GM03348 (cell line): ENCODE measurements around the gene C11orf68.
A peak's percentile ranks its signal among the peaks of the same experiment; 100 is the strongest.
"Not testable (repeated sequence)": the region's sequence is repeated elsewhere in the genome, so short reads cannot be mapped to it uniquely, and the experiment has no call there.

Source experiments
- DNase-seq: peaks from one replicate; pipeline ENCODE4 v3.0.0; 2012; ENCODE audit warnings: low spot score

Gene C11orf68

DNA sequence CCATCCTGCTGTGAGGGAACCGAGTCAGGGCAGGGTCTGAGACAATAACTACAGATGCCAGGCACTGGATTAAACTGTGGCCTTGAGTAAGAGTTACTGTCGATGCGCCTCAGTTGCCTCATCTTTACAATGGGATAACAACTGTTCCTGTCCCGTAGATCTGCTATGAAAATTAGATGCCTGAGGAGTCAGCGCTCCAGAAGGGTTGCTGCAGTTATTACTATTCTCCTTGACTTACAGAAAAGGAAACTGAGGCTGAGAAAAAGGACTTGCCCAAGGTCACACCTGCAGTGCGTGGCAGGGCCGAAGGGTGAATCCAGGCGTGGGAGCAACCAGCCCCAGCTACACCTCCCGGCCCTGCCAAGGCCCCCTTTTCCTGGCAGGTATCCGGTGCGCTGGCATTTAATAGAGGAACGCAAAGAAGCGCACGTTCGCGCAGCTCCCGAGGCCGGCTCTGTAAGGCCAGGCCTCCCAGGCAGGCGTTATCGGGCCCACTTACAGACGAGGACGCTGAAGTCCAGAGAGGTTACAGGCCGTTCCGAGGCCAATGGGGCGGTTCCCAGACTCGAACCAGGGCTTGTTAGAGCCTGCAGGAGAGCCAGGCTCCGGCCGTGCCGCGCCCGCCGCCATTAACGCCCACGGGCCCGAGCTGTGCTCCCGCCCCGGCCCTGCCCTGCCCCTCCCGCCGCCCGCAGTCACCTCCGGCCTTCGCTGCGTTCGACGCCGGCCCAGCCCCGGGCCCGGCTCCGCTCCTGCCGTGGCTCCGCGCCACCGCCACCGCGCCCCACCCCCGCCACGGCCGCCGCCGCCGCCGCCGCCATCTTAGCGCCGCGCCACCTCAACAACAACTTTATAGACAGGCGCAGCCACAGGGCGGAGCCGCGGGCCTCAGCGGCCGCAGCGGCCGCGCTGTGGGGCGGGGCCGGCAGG lies at the start of gene C11orf68:
C11orf68 (minus strand) TSS at position 852 of the 930 bp plus-strand sequence; CDS start at position 821, 31 bp downstream.
- no peak for DNase-seq

DNA sequence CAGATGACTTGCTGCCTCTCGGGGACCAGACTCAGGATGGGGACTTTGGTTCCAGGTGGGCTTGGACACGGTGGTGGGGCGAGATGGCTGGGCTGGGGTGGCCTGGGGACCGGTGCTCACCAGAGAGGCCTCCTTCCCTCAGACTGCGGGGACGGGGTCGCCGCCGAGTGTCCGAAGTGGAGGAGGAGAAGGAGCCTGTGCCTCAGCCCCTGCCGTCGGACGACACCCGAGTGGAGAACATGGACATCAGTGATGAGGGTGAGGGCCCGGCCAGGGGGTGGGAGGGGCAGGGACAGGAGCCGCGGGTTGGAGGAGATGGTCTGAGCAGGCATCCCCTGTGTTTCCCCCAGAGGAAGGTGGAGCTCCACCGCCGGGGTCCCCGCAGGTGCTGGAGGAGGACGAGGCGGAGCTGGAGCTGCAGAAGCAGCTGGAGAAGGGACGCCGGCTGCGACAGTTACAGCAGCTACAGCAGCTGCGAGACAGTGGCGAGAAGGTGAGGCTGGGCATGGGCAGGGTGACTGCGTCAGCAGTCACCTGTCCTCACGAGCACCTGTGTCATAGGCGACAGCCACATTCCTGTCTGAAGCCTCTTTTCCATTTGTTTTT lies 48.6 kb upstream of the C11orf68 start:
- no peak for DNase-seq

DNA sequence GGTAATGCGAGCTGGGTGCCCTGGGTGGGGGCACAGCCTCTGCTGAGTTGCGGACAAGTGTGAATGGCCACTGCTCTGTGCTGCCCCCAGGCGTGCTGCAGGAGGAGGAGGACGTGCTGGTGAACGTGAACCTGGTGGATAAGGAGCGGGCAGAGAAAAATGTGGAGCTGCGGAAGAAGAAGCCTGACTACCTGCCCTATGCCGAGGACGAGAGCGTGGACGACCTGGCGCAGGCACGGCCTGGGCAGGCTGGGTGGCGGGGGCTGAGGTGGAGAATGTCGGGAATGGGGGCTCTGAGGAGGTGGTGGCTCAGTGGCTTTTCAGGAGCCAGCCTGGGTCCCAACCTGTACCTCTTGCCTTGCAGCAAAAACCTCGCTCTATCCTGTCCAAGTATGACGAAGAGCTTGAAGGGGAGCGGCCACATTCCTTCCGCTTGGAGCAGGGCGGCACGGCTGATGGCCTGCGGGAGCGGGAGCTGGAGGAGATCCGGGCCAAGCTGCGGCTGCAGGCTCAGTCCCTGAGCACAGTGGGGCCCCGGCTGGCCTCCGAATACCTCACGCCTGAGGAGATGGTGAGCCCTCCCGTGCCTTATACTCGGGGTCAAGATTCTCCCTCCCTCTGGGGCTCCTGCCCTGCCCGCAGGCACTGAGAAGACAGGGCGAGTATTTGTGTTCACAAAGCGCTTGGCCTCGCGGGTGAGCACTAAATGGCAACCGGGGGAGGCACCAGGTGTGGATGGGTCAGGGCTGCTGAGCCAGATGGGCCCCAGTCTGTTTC lies 47.3 kb upstream of the C11orf68 start:
- DNase-seq, result no peak

DNA sequence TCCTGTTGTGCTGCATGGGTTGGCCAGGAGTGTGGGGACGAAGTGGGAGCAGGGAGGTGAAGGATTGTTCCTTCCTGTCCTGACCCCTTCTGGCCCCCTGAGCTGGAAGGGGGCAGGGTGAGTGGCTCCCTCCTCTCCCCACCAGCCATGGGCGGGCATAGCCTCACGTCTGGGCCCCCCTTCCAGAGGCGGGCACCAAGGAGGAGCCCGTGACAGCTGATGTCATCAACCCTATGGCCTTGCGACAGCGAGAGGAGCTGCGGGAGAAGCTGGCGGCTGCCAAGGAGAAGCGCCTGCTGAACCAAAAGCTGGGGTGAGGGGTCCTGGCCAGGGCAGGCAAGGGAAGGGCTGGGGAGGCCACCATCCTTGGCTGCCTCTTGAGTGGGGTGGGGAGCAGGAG lies 46.0 kb upstream of the C11orf68 start:
- DNase-seq, result no peak

DNA sequence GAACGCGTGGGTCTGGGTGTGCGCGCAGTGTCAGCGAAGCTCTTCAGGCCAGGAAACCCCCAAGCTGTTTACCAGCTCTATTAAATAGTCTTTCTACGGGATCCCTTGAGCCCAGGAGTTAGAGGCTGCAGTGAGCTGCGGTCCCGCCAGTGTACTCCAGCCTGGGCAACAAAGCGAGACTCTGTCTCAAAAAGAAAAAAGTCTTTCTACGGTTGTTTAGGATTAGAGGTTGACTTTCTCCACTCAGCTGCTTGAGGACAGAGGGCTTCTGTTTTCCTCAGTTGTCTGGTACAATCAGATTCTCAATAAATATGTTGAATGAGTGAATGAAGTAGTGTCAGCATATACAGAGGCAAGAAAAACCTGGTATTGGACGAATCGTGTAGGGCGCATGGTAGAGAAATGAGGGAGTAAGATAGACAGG lies 43.3 kb upstream of the C11orf68 start:
- no peak for DNase-seq

DNA sequence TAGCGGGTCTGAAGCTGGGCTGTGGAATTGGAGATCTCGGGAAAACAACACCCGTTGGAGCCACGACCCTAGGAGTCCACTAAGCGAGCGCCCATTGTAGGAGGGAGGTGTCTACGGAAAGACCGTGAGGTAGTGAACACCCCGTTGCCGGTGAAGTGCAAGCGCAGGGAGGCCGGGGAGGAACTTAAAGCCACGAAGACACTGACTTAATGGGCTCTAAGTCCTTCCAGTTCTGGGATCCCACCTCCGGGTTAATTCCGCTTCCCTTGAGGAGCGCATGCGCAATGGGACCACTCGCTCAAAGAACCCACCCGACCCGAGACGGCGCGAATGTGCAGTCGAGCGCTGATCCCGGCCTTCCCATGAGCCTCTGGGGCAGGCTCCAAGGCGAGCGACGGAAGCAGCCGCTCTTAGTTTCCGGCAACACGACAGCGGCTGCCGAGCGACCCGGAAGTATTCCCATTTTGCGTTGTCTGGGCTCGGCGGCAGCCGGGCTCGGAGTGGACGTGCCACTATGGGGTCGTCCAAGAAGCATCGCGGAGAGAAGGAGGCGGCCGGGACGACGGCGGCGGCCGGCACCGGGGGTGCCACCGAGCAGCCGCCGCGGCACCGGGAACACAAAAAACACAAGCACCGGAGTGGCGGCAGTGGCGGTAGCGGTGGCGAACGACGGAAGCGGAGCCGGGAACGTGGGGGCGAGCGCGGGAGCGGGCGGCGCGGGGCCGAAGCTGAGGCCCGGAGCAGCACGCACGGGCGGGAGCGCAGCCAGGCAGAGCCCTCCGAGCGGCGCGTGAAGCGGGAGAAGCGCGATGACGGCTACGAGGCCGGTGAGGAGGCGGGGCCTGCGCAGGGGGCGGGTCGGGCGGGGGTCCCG lies 42.6 kb upstream of the C11orf68 start, which contains the start of gene SART1:
SART1 (plus strand) TSS at position 468 of the 874 bp plus-strand sequence; CDS start at position 515, 47 bp downstream.
- DNase-seq, result peak; percentile 99

DNA sequence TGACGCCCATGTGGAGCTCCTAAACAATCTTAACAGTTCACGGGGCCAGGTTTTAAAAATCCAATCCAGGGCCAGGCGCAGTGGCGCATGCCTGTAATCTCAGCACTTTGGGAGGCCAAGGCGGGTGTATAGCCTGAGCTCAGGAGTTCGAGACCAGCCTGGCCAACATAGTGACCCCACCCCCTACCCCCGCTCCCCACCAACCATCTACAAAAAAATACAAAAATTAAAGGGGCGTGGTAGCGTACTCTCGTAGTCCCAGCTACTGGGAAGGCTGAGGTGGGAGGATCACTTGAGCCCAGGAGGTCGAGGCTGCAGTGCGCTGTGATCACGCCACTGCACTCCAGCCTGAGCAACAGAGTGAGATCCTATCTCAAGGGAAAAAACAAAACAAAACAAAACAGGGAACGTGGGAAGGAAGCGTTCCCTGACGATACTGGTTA lies 42.0 kb upstream of the C11orf68 start:
- DNase-seq, result no peak

DNA sequence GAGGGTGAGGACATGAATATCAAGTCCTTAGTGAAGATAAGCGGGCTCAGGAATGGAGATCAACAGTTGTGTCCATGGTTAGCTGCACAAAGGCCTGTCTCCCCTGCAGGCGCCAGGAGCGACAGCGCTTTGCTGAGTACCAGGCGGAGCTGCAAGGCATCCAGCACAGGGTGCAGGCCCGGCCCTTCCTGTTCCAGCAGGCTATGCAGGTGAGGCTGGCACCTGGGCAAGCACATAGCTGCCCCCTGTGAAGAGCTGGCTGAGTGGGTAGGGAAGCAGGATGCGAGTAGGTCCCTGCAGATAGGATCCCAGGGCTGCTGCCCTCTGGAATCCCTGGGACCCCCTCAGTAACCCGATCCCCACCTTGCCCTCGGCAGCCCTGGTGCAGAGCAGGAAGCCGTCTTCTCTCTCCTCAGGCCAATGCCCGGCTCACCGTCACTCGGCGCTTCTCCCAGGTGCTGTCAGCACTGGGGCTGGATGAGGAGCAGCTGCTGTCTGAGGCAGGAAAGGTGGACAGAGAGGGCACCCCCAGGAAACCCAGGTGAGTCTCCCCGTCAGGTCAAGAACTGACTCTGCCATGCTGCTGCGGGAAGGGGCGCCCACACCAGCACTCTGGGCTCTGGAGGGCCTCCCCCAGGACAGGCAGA lies 40.0 kb upstream of the C11orf68 start:
- no peak for DNase-seq

DNA sequence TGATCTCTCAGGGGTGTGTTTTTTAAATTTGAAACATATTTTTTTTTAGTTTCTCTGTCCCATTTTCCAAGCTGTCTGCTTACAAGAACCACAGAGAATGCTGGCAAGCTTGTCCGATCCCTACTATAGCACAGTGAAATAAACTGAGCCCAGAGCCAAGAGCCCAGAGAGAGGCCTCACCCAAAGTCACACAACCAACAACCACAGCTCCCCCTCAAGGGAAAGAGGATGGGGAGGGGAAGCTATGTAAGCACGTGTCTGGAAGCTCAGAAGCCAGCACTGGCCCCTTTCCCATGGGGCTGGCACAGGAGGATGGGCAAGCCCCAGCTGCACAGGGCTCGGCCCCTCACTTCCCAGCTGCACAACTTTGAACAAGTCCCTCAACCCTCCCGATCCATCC lies 39.4 kb upstream of the C11orf68 start:
- no peak for DNase-seq

DNA sequence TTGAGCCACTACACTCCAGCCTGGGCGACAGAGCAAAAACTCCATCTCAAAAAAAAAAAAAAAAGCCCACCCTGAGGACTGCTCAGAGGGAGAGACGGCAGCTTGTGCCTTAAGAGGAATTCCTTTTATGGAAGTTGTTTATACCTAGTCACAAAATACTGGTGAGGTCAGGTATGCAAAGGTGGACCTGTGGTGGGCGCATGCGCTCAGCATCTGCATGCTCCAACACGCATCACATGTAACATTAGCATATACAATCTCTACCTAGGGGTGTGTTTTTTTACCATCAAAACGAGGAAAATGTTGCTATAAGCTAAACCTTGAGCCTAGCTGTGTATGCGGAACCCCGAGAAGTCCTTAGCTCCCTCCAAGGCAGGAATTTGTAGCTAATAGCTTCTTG lies 35.9 kb upstream of the C11orf68 start:
- no peak for DNase-seq

DNA sequence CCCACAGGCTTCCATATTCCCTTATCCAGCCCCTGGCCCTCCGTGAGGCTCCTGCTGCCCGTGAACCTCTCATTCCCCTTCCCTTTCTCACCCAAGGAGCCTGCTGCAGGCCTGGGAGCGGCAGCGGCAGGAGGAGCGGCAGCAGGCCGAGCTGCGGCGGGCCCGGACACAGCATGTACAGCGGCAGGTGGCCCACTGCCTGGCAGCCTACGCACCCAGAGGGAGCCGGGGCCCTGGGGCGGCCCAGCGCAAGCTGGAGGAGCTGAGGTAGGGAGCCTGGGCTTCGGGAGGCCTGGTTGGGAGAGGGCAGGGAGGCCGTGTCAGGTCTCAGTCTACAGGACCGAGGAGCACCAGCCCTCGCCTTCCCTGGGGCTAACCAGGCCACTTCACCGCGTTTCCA lies 34.6 kb upstream of the C11orf68 start:
- no peak for DNase-seq

DNA sequence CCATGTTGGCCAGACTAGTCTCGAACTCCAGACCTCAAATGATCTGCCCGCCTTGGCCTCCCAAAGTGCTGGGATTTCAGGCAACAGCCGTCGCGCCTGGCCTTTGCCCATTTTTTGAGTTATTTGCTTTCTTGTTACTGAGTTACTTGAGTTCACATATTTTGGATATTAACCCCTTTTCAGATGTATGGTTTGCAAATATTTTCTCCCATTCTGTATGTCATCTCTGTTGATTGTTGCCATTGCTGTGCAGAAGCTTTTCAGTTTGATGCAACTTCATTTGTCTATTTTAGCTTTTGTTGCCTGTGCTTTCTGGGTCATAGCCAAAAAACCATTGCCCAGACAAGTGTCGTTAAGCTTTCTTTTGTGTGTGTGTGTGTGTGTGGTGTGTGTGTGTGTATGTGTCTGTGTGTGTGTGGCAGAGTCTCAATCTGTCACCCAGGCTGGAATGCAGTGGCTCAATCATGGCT lies 33.2 kb upstream of the C11orf68 start:
- DNase-seq, result no peak

DNA sequence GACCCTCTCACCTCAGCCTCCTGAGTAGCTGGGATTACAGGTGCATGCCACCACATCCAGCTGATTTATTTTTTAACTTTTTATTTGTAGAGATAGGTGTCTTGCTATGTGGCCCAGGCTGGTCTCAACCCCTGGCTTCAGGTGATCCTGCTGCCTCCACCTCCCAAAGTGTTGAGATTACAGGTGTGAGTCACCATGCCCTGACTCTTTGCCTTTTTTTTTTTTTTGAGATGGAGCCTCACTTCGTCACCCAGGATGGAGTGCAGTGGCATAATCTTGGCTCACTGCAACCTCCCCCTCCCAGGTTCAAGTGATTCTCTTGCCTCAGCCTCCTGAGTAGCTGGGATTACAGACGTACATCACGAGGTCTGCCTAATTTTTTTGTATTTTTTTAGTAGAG lies 32.8 kb upstream of the C11orf68 start:
- DNase-seq, result not testable (repeated sequence)

DNA sequence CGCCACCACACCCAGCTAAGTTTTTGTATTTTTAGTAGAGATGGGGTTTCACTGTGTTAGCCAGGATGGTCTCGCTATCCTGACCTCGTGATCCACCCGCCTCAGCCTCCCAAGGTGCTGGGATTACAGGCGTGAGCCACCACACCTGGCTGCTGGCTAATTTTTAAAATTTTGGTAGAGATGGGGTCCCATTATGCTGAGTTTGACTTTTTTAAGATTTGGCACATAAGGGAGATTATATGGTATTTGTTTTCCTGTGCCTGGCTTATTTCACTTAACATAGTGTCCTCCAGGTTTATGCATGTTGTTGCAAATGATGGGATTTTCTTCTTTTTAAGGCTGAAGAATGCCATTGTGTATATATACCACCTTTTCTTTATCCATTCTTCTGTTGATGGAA lies 31.8 kb upstream of the C11orf68 start:
- DNase-seq, result not testable (repeated sequence)

DNA sequence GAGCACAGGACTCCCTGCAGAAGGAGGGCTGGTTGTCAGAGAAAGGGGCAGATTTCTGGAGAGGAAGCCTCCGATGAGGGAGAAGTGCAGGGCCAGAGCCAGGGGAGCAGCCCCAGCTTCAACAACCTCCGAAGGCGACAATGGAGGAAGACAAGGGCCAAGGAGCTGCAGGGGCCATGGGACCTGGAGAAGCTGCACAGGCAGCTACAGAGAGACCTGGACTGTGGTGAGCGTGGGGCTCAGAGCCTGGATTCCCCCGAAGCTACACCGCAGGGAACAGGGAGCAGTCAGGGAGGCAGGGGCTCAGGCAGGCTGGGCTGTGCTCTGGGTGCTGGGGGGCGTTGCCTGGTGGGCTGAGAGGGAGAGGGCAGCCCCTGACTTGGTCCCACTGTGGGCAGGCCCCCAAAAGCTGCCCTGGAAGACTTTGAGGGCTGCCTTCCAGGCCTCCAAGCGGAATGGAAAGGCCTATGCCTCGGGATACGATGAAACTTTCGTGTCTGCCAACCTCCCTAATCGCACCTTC lies 28.8 kb upstream of the C11orf68 start:
- no peak for DNase-seq

DNA sequence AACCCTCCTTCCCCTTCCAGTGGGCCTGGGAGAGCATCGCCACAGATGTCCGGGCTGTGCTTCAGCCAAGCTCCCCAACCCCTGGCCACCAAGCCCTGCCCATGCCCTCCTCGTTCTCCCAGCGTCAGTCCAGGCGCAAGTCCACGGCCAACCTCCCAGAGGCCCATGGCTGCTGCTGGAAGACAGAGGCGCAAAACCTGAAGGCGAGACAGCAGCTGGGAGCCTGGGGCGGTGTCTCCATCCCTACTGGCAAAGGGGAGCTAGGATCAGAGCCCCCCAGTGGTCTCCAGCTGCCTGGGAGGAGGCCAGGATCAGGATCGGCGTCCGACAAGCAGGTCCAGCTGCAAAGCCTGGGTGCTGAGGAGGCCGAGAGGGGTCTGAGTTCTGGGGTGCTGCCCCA lies 28.3 kb upstream of the C11orf68 start:
- DNase-seq, result no peak

DNA sequence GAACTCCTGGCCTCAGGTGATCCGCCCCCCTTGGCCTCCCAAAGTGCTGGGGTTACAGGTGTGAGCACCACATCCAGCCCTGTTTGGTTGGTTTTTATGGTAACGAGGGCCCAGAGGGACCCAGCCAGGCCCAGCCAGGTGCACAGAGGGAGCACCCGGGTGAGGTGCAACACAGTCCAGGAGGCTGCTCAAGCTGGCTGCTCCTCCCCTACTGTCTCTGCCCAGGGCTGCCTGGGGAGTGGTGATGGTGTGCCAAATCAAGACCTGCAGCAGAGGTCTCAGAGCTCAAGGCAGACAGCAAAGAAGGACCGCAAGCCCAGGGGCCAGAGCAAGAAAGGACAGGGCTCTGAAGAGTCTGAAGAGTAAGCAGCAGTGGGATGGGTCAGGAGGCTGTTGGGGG lies 27.8 kb upstream of the C11orf68 start:
- DNase-seq, result no peak

DNA sequence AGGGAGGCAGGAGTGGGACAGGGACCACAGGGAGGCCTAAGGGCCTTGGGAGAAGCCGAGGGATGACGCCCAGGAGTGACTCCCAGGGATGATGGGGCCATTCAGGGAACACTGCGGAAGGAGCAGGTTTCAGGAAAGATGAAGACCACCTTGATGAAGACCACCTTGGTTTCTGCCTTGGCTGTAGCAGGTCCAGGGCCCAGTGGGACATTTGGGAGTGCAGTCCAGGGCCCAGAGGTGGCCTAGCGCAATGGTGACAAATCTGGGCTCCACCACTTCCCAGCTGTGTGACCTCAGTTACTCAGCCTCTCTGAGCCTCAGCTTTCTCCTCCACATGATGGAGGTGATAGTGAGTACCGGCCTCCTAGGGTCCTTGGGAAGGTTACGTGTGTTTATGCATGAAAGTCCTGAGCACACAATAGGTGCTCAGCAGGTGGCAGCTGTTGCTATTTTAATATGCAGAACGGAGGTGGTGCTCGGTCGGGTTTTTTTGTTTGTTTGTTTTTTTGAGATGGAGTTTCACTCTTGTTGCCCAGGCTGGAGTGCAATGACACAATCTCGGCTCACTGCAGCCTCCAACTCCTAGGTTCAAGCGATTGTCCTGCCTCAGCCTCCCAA lies 27.2 kb upstream of the C11orf68 start:
- DNase-seq, result no peak

DNA sequence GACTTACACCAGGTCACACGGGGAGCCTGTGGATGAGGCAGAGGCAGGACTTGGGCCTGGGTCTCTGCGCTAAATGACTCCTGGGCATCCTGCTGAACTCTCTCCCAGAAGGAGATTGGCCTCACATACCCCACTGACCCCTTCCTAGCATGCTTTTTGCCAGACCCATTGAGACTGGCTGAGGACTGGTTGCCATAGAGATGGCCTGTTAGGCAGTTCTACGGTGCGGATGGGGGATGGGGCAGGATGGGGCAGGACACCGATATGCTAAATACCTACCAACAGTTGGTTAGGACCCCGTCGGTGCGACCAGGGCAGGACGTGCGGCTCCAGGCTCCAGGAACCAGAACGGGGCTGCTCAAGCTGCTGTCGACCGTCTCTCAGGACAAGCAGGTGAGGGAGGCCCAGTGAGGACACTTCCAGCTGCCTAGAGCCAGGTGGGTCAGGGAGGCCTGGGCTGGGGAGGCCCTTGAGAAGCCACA lies 26.6 kb upstream of the C11orf68 start, which contains the start of gene TSGA10IP:
TSGA10IP (plus strand) TSS at position 51 of the 482 bp plus-strand sequence; CDS start at position 247, 196 bp downstream.
- no peak for DNase-seq

DNA sequence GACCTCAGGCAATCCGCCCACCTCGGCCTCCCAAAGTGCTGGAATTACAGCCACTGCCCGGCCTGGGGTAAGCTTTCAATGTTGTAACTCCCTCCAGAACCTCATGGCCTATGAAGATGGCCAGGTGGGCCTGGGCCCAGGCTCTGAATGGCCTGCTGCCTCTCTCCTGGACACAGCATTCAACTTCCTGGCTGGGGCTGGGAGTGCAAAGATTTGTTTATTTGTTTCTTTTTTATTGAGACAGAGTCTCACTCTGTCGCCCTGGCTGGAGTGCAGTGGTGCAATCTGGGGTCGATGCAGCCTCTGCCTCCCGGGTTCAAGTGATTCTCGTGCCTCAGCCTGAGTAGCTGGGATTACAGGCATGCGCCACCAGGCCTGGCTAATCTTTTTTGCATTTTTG lies 25.9 kb upstream of the C11orf68 start:
- DNase-seq, result no peak
